Renal cortical epithelial cell (primary cell): ENCODE measurements around the gene CCDC73. TPM values are rescaled to one million over a fixed set of nuclear protein-coding genes. Genes with fewer than 3 reads are reported as not detected.
"Not testable (repeated sequence)": the region's sequence is repeated elsewhere in the genome, so short reads cannot be mapped to it uniquely, and the experiment has no call there.

ENCODE experiments used
- DNase-seq: peaks from one replicate; pipeline ENCODE4 v3.0.0-alpha.2; 2011; ENCODE audit warnings: low read depth
- total RNA-seq: library from RNA; depleted of rRNA; stranded (reverse); fragments of >200 nt; gene quantifications from 2 replicates; pipeline ENCODE4 v1.2.3, GENCODE V29; 2014

The CCDC73 gene
- total RNA-seq, 1 donor from 2014 or later = 0.30 TPM

- no peak for DNase-seq
Observed at GRCh38 chr11:32796425-32796824, 2.0 kb upstream of the CCDC73 start.

GRCh38 chr11:32792948-32793475 lies 1.4 kb downstream of the CCDC73 start:
- peak; percentile 34 for DNase-seq

- no peak for DNase-seq
Observed at GRCh38 chr11:32792111-32792947, 2.1 kb downstream of the CCDC73 start.

- no peak for DNase-seq
Observed at GRCh38 chr11:32790916-32791315, 3.5 kb downstream of the CCDC73 start.

- DNase-seq = no peak
Observed at GRCh38 chr11:32786811-32787210, 7.7 kb downstream of the CCDC73 start.

- DNase-seq = no peak
Observed at GRCh38 chr11:32785262-32785661, 9.2 kb downstream of the CCDC73 start.

GRCh38 chr11:32781721-32782120 lies 12.7 kb downstream of the CCDC73 start:
- DNase-seq = no peak

GRCh38 chr11:32780839-32781238 lies 13.6 kb downstream of the CCDC73 start:
- DNase-seq = not testable (repeated sequence)

GRCh38 chr11:32779136-32779535 lies 15.3 kb downstream of the CCDC73 start:
- no peak for DNase-seq

- no peak for DNase-seq
Observed at GRCh38 chr11:32775908-32776307, 18.6 kb downstream of the CCDC73 start.

- DNase-seq = no peak
Observed at GRCh38 chr11:32774081-32774480, 20.4 kb downstream of the CCDC73 start.

GRCh38 chr11:32772731-32773130 lies 21.7 kb downstream of the CCDC73 start:
- no peak for DNase-seq

- not testable (repeated sequence) for DNase-seq
Observed at GRCh38 chr11:32761774-32762173, 32.7 kb downstream of the CCDC73 start.

GRCh38 chr11:32758291-32758690 lies 36.2 kb downstream of the CCDC73 start:
- DNase-seq = no peak

- DNase-seq = not testable (repeated sequence)
Observed at GRCh38 chr11:32753181-32753580, 41.3 kb downstream of the CCDC73 start.

GRCh38 chr11:32752001-32752400 lies 42.5 kb downstream of the CCDC73 start:
- no peak for DNase-seq

- no peak for DNase-seq
Observed at GRCh38 chr11:32751381-32751780, 43.1 kb downstream of the CCDC73 start.

GRCh38 chr11:32729976-32730375 lies 64.5 kb downstream of the CCDC73 start:
- no peak for DNase-seq

GRCh38 chr11:32723332-32723731 lies 71.1 kb downstream of the CCDC73 start:
- DNase-seq = no peak

- DNase-seq = peak; percentile 9
Observed at GRCh38 chr11:32722255-32722654, 72.2 kb downstream of the CCDC73 start.

GRCh38 chr11:32713496-32713895 lies 81.0 kb downstream of the CCDC73 start:
- DNase-seq = peak; percentile 13

GRCh38 chr11:32708978-32709377 lies 85.5 kb downstream of the CCDC73 start:
- DNase-seq = not testable (repeated sequence)

GRCh38 chr11:32706985-32707741 lies 87.3 kb downstream of the CCDC73 start:
- DNase-seq = peak; percentile 93
